ENCODE measurements around the gene NSA2.
"Not testable (repeated sequence)": the region's sequence is repeated elsewhere in the genome, so short reads cannot be mapped to it uniquely, and the experiment has no call there.

NSA2 gene

DNA sequence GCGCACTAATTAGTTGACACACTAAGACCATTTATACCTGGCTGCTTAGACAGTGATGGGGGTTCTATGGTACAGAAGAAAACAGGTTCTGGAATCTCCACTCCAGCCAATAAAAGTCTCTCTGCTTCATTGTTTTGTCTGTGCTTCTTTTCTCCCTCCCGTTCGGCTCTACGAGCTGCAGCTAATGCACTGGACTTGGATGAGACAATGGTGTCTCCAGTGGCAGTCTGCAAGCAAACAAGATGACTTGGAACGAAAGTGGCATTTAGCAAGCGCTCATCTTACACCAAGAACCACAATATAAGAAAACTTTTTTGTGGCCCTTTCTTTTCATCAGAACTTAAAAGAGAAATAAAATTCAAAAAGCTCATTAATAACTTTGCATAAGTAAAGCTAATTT, 30.3 kb upstream of the NSA2 start:
- Histone ChIP-seq H3K4me2 (ENCODE audit: low read length, poor library complexity, severe bottlenecking) (no peak overlapping the region), H3K18ac (ENCODE audit: low read depth in 1 of 2, low read length in 2 of 2) (no peak overlapping the region), H2AFZ (ENCODE audit: low read depth, low read length) (no peak overlapping the region), H4K91ac (ENCODE audit: low read length) (no peak overlapping the region), H3K27ac (ENCODE audit: low read length, poor library complexity, severe bottlenecking) (no peak overlapping the region), H3K79me1 (replicated peaks; ENCODE audit: low read length, poor library complexity, severe bottlenecking) (no peaks in the 10 kb centered on the region), H3K14ac (ENCODE audit: low read length in 2 of 2) (no peak overlapping the region), H4K8ac (ENCODE audit: low read length) (no peak overlapping the region), H3K4me1 (ENCODE audit: control insufficient read depth, insufficient read depth, low read depth, low read length) (no peaks in the 10 kb centered on the region), H3K4ac (ENCODE audit: low read depth in 1 of 2, low read length in 2 of 2) (no peak overlapping the region), H2BK15ac (ENCODE audit: low read depth, poor library complexity, severe bottlenecking) (no peak overlapping the region), H2AK5ac (ENCODE audit: low read length, severe bottlenecking) (no peak overlapping the region), H2BK120ac (ENCODE audit: low read depth, low read length) (no peak overlapping the region), H3K27me3 (ENCODE audit: control insufficient read depth in 1 of 2, insufficient read depth in 1 of 2, low read length in 2 of 2) (no peaks in the 10 kb centered on the region), H2BK12ac (ENCODE audit: low read length in 2 of 2) (no peak overlapping the region), H3K9me3 (ENCODE audit: control insufficient read depth, low read length) (no peaks in the 10 kb centered on the region), H3K23ac (ENCODE audit: low read length in 2 of 2) (no peak overlapping the region), H2BK5ac (ENCODE audit: low read depth, low read length, poor library complexity, severe bottlenecking) (no peak overlapping the region), H3K36me3 (ENCODE audit: control insufficient read depth in 1 of 2, insufficient read depth in 2 of 2, low read depth in 1 of 2, low read length in 2 of 2) (peaks cover 3 to 92% of the 10 kb centered on the region in 2 experiments), H3K4me3 (ENCODE audit: insufficient read depth in 1 of 2, low read depth in 1 of 2, low read length in 2 of 2) (no peak overlapping the region), H3K9ac (ENCODE audit: low read length) (no peak overlapping the region)
- DNase-seq, result no peak
- 97% methylated on average over 5 of the region's 6 CpGs for WGBS

DNA sequence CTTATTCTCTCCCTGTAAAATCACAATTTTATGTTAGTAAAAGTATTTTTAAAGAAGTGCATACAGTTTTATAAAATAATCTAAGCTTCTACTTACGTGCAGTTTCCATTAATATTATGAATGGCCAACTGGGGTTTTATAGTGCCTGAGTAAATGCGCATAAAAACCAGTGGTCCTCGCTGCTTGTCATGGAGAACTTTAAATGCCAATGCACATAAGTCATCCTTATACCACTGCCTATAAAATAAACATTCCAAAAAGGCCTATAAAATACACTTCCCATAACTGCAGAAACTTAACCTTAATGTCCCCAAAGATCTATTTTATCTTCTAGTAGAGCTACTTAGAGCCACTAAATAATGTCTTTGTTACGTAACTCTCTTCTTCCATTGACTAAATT, 28.6 kb upstream of the NSA2 start:
- Histone ChIP-seq H2AFZ (ENCODE audit: low read depth, low read length) (no peak overlapping the region), H2BK15ac (ENCODE audit: low read depth, poor library complexity, severe bottlenecking) (no peak overlapping the region), H2BK5ac (ENCODE audit: low read depth, low read length, poor library complexity, severe bottlenecking) (no peak overlapping the region), H3K27ac (ENCODE audit: low read length, poor library complexity, severe bottlenecking) (no peak overlapping the region), H2AK5ac (ENCODE audit: low read length, severe bottlenecking) (no peak overlapping the region), H2BK120ac (ENCODE audit: low read depth, low read length) (no peak overlapping the region), H3K4ac (ENCODE audit: low read depth in 1 of 2, low read length in 2 of 2) (no peak overlapping the region), H3K27me3 (ENCODE audit: control insufficient read depth in 1 of 2, insufficient read depth in 1 of 2, low read length in 2 of 2) (no peaks in the 10 kb centered on the region), H3K14ac (ENCODE audit: low read length in 2 of 2) (no peak overlapping the region), H3K4me3 (ENCODE audit: insufficient read depth in 1 of 2, low read depth in 1 of 2, low read length in 2 of 2) (no peak overlapping the region), H3K23ac (ENCODE audit: low read length in 2 of 2) (no peak overlapping the region), H2BK12ac (ENCODE audit: low read length in 2 of 2) (no peak overlapping the region), H3K36me3 (ENCODE audit: control insufficient read depth in 1 of 2, insufficient read depth in 2 of 2, low read depth in 1 of 2, low read length in 2 of 2) (peaks cover 3 to 91% of the 10 kb centered on the region in 2 experiments), H3K4me2 (ENCODE audit: low read length, poor library complexity, severe bottlenecking) (no peak overlapping the region), H4K8ac (ENCODE audit: low read length) (no peak overlapping the region), H3K79me1 (replicated peaks; ENCODE audit: low read length, poor library complexity, severe bottlenecking) (no peaks in the 10 kb centered on the region), H3K9me3 (ENCODE audit: control insufficient read depth, low read length) (no peaks in the 10 kb centered on the region), H3K18ac (ENCODE audit: low read depth in 1 of 2, low read length in 2 of 2) (no peak overlapping the region), H4K91ac (ENCODE audit: low read length) (no peak overlapping the region), H3K4me1 (ENCODE audit: control insufficient read depth, insufficient read depth, low read depth, low read length) (no peaks in the 10 kb centered on the region), H3K9ac (ENCODE audit: low read length) (no peak overlapping the region)
- 94% methylated on average over 4 of the region's 4 CpGs for WGBS
- no peak for DNase-seq

DNA sequence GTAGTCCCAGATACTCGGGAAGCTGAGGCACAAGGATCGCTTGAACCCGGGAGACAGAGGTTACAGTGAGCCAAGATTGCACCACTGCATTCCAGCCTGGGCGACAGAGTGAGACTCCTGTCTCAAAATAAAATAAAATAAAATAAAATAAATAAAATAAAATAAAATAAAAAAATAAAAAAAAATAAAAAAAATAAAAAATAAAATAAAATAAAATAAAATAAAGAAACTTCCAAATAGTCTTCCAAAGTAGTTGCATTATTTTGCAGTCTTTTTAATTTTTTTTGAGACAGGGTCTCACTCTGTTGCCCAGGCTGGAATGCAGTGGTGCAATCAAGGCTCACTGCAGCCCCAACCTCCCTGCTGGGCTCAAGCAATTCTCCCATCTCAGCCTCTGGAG, 18.3 kb upstream of the NSA2 start:
- H2AK5ac ChIP-seq (ENCODE audit: low read length, severe bottlenecking); H2BK120ac ChIP-seq (ENCODE audit: low read depth, low read length); H2BK5ac ChIP-seq (ENCODE audit: low read depth, low read length, poor library complexity, severe bottlenecking); H4K91ac ChIP-seq (ENCODE audit: low read length); H3K79me1 ChIP-seq (replicated peaks; ENCODE audit: low read length, poor library complexity, severe bottlenecking); H3K4me2 ChIP-seq (ENCODE audit: low read length, poor library complexity, severe bottlenecking); H2BK15ac ChIP-seq (ENCODE audit: low read depth, poor library complexity, severe bottlenecking); H3K23ac ChIP-seq (ENCODE audit: low read length in 2 of 2); H2AFZ ChIP-seq (ENCODE audit: low read depth, low read length); H3K9ac ChIP-seq (ENCODE audit: low read length); DNase-seq; H3K4me1 ChIP-seq (ENCODE audit: control insufficient read depth, insufficient read depth, low read depth, low read length); H3K4me3 ChIP-seq (ENCODE audit: insufficient read depth in 1 of 2, low read depth in 1 of 2, low read length in 2 of 2); H2BK12ac ChIP-seq (ENCODE audit: low read length in 2 of 2); H3K18ac ChIP-seq (ENCODE audit: low read depth in 1 of 2, low read length in 2 of 2); H3K14ac ChIP-seq (ENCODE audit: low read length in 2 of 2); H3K27ac ChIP-seq (ENCODE audit: low read length, poor library complexity, severe bottlenecking); H3K27me3 ChIP-seq (ENCODE audit: control insufficient read depth in 1 of 2, insufficient read depth in 1 of 2, low read length in 2 of 2); H4K8ac ChIP-seq (ENCODE audit: low read length); H3K9me3 ChIP-seq (ENCODE audit: control insufficient read depth, low read length); H3K4ac ChIP-seq (ENCODE audit: low read depth in 1 of 2, low read length in 2 of 2): not testable (repeated sequence)
- peaks cover 6 to 81% of the 10 kb centered on the region in 2 experiments for H3K36me3 ChIP-seq (ENCODE audit: control insufficient read depth in 1 of 2, insufficient read depth in 2 of 2, low read depth in 1 of 2, low read length in 2 of 2)
- 100% methylated on average over 3 of the region's 4 CpGs for WGBS

DNA sequence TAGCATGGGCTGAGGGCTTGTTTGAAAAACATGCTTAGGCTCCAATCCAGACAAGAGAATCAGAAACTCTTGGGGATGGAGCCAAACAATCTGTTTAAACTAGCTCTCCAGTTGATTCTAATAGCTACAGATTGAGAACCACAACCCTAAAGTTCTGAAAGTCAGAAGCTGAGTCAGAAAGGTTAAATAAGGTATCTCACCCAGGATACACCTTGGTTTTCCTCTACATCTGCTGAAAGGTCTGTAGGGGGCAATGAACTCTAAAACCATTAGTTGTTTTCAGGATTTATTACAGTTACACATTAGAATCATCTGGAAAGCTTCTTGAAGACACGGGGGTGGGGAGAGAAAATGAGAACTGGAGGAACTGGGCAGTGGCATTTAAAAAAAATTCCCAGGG, 5.8 kb upstream of the NSA2 start:
- Histone ChIP-seq H3K23ac (ENCODE audit: low read length in 2 of 2) (no peak overlapping the region), H2AK5ac (ENCODE audit: low read length, severe bottlenecking) (no peak overlapping the region), H3K27ac (ENCODE audit: low read length, poor library complexity, severe bottlenecking) (no peak overlapping the region), H2AFZ (ENCODE audit: low read depth, low read length) (no peak overlapping the region), H3K4me2 (ENCODE audit: low read length, poor library complexity, severe bottlenecking) (no peak overlapping the region), H3K9ac (ENCODE audit: low read length) (no peak overlapping the region), H3K4me1 (ENCODE audit: control insufficient read depth, insufficient read depth, low read depth, low read length) (peaks cover 9% of the 10 kb centered on the region), H2BK120ac (ENCODE audit: low read depth, low read length) (no peak overlapping the region), H3K14ac (ENCODE audit: low read length in 2 of 2) (no peak overlapping the region), H3K4me3 (ENCODE audit: insufficient read depth in 1 of 2, low read depth in 1 of 2, low read length in 2 of 2) (no peak overlapping the region), H3K9me3 (ENCODE audit: control insufficient read depth, low read length) (peaks cover 6% of the 10 kb centered on the region), H3K27me3 (ENCODE audit: control insufficient read depth in 1 of 2, insufficient read depth in 1 of 2, low read length in 2 of 2) (no peaks in the 10 kb centered on the region), H4K91ac (ENCODE audit: low read length) (no peak overlapping the region), H3K4ac (ENCODE audit: low read depth in 1 of 2, low read length in 2 of 2) (no peak overlapping the region), H2BK5ac (ENCODE audit: low read depth, low read length, poor library complexity, severe bottlenecking) (no peak overlapping the region), H2BK12ac (ENCODE audit: low read length in 2 of 2) (no peak overlapping the region), H2BK15ac (ENCODE audit: low read depth, poor library complexity, severe bottlenecking) (no peak overlapping the region), H4K8ac (ENCODE audit: low read length) (no peak overlapping the region), H3K36me3 (ENCODE audit: control insufficient read depth in 1 of 2, insufficient read depth in 2 of 2, low read depth in 1 of 2, low read length in 2 of 2) (peaks cover 3 to 57% of the 10 kb centered on the region in 2 experiments), H3K79me1 (replicated peaks; ENCODE audit: low read length, poor library complexity, severe bottlenecking) (peaks cover 25% of the 10 kb centered on the region), H3K18ac (ENCODE audit: low read depth in 1 of 2, low read length in 2 of 2) (no peak overlapping the region)
- WGBS, result 100% methylated on average over 1 of the region's 1 CpG
- DNase-seq, result no peak

Data from mesenchymal stem cell (in vitro differentiated cells and primary cell).